CD4-positive, alpha-beta T cell treated with Interleukin-6 at 100 ng/mL for 8 hours (primary cell): ENCODE data around the gene GAPDH.
"Not testable (repeated sequence)": the region's sequence is repeated elsewhere in the genome, so short reads cannot be mapped to it uniquely, and the experiment has no call there.

Source experiments
- DNase-seq: peaks from one replicate; pipeline ENCODE4 v3.0.0-alpha.2; 2020; ENCODE audit warnings: mixed read lengths, low spot score

The GAPDH gene

DNA sequence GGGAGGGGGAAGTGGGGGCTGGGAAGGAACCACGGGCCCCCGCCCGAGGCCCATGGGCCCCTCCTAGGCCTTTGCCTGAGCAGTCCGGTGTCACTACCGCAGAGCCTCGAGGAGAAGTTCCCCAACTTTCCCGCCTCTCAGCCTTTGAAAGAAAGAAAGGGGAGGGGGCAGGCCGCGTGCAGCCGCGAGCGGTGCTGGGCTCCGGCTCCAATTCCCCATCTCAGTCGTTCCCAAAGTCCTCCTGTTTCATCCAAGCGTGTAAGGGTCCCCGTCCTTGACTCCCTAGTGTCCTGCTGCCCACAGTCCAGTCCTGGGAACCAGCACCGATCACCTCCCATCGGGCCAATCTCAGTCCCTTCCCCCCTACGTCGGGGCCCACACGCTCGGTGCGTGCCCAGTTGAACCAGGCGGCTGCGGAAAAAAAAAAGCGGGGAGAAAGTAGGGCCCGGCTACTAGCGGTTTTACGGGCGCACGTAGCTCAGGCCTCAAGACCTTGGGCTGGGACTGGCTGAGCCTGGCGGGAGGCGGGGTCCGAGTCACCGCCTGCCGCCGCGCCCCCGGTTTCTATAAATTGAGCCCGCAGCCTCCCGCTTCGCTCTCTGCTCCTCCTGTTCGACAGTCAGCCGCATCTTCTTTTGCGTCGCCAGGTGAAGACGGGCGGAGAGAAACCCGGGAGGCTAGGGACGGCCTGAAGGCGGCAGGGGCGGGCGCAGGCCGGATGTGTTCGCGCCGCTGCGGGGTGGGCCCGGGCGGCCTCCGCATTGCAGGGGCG lies at the start of gene GAPDH:
Gene GAPDH (plus strand): TSS at position 595 of the 772 bp plus-strand sequence. CDS start 316 bp downstream, outside the sequence.
- DNase-seq = peak; percentile 84

GRCh38 chr12:6488240-6488639 lies 46.1 kb upstream of the GAPDH start:
- DNase-seq = no peak

- no peak for DNase-seq
These were observed 44.9 kb upstream of the GAPDH start for GRCh38 chr12:6489449-6489848.

DNA sequence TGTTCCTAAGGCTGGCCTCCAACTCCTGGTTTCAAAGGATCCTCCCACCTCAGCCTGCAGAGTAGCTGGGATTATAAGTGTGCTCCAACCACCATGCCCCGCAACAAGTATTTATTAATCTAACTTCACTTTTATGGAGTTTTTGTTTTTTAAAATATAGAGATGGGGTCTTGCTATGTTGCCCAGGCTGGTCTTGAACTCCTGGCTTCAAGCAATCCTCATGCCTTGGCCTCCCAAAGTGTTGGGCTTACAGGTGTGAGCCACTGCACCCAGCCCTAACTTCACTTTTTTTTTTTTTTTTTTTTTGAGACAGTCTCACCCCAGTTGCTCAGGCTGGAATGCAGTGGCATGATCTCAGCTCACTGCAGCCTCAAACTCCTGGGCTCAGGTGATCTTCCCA lies 43.6 kb upstream of the GAPDH start:
- not testable (repeated sequence) for DNase-seq

GRCh38 chr12:6492838-6493496 lies 41.4 kb upstream of the GAPDH start, which contains the start of gene MRPL51:
Gene MRPL51 (minus strand): TSS chr12:6493262. CDS start chr12:6493136, 126 bp downstream.
- DNase-seq = peak; percentile 94

- peak; percentile 95 for DNase-seq
These were observed 40.6 kb upstream of the GAPDH start, which contains the start of gene NCAPD2 for GRCh38 chr12:6493497-6494257. Gene NCAPD2 (plus strand): TSS chr12:6494102. CDS start chr12:6495099, 997 bp downstream.

DNA sequence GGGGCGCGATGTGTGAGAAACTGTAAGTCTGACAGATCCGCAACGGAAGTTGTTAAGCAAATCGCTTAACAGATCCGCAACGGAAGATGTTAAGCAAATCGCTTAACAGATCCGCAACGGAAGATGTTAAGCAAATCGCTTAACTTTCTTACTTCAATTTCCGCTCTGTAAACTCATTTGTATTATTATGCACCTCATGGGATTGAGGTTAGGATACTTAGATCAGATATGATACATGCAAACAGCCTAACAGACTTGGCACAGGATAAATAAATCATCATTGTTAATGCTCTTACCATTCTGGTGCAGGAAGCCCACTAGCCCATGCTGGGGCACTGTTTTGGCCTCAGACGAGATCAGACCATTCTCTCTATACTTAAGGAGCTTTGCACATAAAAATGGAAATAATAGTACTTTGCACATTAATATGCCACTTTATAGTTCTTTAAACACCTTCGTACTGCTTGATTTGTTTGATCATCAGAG lies 40.0 kb upstream of the GAPDH start:
- no peak for DNase-seq

GRCh38 chr12:6494968-6495367 lies 39.3 kb upstream of the GAPDH start:
- DNase-seq = no peak

- not testable (repeated sequence) for DNase-seq
These were observed 37.0 kb upstream of the GAPDH start for GRCh38 chr12:6497291-6497690.

DNA sequence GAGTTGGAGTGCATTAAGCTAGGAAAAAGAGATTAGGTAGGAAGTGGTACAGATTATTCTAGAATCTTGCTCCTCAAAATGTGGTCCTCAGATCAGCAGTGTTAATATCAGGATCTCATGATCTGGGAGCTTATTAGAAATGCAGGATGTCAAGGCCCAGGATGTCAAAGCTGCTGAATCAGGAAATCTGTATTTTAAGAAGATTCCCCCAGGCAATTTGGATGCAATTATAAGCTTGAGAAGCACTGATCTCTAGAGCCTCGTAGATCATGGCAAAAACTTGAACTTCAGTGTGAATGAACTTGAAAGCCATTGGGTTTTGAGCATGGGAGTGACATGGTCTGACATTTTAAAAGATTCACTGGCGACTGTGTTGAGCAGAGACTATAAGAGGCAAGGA lies 33.9 kb upstream of the GAPDH start:
- no peak for DNase-seq

DNA sequence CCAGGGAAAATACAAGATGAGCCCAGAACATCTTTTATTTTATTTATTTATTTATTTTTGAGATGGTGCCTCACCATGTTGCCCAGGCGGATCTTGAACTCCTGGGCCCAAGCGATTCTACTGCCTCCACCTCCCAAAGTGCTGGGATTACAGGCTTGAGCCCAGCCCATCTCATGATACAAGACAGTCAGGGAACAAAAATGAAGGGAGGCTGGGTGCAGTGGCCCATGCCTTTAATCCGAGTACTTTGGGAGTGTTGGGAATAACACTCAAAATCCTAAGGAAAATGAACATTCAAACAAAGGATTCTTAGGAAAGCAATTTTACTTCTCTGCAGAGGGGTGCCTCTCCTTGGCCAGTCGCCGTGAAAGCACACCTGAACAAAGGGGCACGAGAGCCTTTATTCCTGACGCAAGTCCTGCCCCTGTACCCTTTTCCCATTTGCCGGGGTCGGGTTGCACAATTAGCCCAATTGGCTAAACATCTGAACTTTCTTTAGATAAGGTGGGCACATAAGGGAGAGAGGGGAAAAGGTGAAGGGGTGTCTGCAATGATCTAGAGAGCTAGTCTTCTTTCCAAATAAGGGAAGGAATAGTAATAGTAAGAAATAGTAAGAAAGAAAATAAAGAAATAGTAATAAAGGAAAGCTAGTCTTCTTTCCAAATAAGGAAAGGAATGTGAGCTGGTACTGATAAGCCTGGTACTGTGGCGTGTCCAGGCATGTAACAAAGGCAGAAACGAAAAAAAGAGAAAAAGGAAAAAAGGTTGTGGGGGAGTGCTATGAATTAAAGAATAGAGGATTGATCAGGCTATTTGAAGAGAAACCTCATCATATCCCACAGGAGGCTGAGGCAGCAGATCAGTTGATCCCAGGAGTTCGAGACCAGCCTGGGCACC lies 27.0 kb upstream of the GAPDH start:
- no peak for DNase-seq

- no peak for DNase-seq
These were observed 26.2 kb upstream of the GAPDH start for GRCh38 chr12:6508087-6508486.

GRCh38 chr12:6520186-6520585 lies 14.1 kb upstream of the GAPDH start:
- no peak for DNase-seq

- no peak for DNase-seq
These were observed 12.1 kb upstream of the GAPDH start for GRCh38 chr12:6522193-6522592.

DNA sequence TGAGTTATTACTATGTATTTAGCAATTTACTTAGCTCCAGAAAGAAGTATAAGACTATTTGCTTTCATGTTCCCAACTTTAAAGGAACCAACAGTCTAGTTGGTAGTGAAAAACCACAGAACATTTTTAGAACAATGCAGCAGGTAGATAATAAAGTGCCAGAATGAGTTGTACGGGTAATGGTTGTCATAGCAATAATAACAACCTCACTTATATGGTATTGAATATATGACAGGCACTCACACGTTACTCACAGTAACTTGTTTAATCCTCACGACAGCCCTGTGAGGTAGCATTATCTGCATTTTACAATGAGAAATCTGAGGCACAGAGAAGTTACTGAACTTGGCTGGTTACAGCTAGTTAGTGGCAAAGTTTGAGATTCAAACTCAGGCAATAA lies 10.6 kb upstream of the GAPDH start:
- no peak for DNase-seq

- DNase-seq = no peak
These were observed 9.7 kb upstream of the GAPDH start for GRCh38 chr12:6524648-6525047.

GRCh38 chr12:6526201-6526600 lies 8.1 kb upstream of the GAPDH start:
- no peak for DNase-seq

DNA sequence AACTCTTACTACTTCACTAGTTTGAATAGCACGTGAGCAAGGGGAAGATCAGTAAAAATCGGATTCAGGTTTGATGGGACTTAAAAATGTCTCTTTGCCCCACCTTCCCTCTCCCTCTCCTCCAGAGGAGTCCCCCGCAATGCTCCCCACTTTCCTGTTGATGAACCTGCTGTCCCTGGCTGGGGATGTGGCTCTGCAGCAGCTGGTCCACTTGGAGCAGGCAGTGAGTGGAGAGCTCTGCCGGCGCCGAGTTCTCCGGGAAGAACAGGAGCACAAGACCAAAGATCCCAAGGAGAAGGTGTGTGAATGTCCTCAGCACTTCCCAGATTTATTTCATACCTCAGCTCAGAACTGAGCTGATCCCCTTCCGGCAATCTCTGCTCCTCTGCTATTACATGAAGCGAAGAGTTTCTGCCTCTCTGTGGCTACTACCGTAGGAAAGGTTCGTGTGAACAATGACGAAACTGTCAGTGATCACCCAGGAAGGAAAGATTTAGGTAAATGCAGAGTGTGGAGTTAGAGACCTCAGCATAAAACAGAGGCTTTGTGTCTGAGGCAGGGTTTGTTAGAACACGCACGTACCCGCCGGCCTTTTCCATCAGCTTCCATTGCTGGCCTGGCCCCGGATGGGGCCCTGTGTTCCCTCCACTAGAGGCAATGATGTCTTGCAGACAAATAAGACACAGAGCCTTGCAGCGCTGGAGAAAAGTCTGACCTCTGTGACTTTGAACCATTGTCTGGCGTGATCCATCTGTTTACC lies 7.4 kb upstream of the GAPDH start:
- DNase-seq = no peak

- DNase-seq = no peak
These were observed 6.6 kb upstream of the GAPDH start for GRCh38 chr12:6527711-6528110.

- DNase-seq = no peak
These were observed 5.6 kb upstream of the GAPDH start for GRCh38 chr12:6528539-6529235.
